WTC11 (cell line): Measurements from ENCODE around the gene DKK3.

ENCODE experiments used
- IRF2 ChIP-seq: sonication (generic); formaldehyde crosslinking; IDR thresholded peaks from 2 replicates; pipeline ENCODE4 v1.8.0; 2022; ENCODE audit warnings: low read depth, missing genetic modification reagents, borderline replicate concordance
- NR2C2 ChIP-seq: sonication (generic); formaldehyde crosslinking; IDR thresholded peaks from 2 replicates; pipeline ENCODE4 v1.8.0; 2022; ENCODE audit warnings: mild to moderate bottlenecking, missing genetic modification reagents
- TEAD4 ChIP-seq: sonication (generic); formaldehyde crosslinking; IDR thresholded peaks from 2 replicates; pipeline ENCODE4 v1.8.0; 2022; ENCODE audit warnings: mild to moderate bottlenecking, missing genetic modification reagents
- TF ChIP-seq, protein P1 (sequence below): fragments of 200-600 bp; IDR thresholded peaks from 2 replicates; pipeline ENCODE4 v1.8.0; 2022; ENCODE audit warnings: antibody characterized with exemption
- TF ChIP-seq, protein P2 (sequence below): sonication (generic); formaldehyde crosslinking; IDR thresholded peaks from 2 replicates; pipeline ENCODE4 v1.8.1; 2023; ENCODE audit warnings: mild to moderate bottlenecking, missing genetic modification reagents
- TF ChIP-seq, protein P3 (sequence below): sonication (generic); formaldehyde crosslinking; IDR thresholded peaks from 2 replicates; pipeline ENCODE4 v1.8.0; 2022; ENCODE audit warnings: mild to moderate bottlenecking, missing genetic modification reagents
- TF ChIP-seq, protein P4 (sequence below): fragments of 250-450 bp; sonication (Bioruptor Pico); IDR thresholded peaks from 2 replicates; pipeline ENCODE4 v1.9.0; 2021; ENCODE audit warnings: moderate library complexity, mild to moderate bottlenecking, inconsistent platforms, borderline replicate concordance

DNA sequence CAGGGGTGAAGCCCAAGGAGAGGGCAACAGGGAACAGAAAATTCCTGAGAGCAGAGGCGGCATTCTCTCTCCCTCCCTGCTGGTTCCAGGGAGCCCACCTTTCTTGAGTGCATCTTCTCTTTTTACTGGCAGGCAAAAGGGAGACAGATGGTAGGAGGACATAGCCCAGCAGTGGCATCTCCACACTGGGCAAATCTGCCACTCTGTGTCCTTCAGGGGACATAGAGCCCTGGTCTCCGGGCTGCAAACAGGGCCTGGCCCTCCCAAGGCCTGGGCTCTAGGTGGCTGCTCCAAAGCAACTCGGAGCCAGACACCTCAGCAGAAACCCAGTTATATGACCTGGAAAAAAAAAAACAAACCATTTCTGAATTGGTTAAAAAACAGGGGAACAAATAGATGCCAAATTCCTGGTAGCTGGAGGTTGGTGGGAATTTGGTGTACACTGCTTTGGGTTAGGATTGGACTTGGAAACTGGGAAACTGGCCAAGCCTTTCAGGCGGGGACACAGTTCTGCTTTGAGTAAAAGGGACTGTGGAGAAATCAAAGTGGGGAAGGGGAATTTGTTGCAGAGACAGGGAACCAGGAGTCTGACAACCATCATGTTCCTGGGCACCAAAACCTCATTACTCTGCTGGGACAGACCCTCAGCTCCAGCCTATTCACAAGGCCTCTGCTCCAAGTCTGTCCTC is 23.6 kb upstream of the DKK3 start:
- TF ChIP-seq NR2C2 (CRISPR knock-in tag) = no peak
- no peak for TF ChIP-seq IRF2 (CRISPR knock-in tag)
- TF ChIP-seq, protein P1, sequence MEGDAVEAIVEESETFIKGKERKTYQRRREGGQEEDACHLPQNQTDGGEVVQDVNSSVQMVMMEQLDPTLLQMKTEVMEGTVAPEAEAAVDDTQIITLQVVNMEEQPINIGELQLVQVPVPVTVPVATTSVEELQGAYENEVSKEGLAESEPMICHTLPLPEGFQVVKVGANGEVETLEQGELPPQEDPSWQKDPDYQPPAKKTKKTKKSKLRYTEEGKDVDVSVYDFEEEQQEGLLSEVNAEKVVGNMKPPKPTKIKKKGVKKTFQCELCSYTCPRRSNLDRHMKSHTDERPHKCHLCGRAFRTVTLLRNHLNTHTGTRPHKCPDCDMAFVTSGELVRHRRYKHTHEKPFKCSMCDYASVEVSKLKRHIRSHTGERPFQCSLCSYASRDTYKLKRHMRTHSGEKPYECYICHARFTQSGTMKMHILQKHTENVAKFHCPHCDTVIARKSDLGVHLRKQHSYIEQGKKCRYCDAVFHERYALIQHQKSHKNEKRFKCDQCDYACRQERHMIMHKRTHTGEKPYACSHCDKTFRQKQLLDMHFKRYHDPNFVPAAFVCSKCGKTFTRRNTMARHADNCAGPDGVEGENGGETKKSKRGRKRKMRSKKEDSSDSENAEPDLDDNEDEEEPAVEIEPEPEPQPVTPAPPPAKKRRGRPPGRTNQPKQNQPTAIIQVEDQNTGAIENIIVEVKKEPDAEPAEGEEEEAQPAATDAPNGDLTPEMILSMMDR = no peak
- TF ChIP-seq TEAD4 (CRISPR knock-in tag) = no peak
- TF ChIP-seq, protein P2, sequence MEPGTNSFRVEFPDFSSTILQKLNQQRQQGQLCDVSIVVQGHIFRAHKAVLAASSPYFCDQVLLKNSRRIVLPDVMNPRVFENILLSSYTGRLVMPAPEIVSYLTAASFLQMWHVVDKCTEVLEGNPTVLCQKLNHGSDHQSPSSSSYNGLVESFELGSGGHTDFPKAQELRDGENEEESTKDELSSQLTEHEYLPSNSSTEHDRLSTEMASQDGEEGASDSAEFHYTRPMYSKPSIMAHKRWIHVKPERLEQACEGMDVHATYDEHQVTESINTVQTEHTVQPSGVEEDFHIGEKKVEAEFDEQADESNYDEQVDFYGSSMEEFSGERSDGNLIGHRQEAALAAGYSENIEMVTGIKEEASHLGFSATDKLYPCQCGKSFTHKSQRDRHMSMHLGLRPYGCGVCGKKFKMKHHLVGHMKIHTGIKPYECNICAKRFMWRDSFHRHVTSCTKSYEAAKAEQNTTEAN (CRISPR knock-in tag) = no peak
- TF ChIP-seq, protein P3, sequence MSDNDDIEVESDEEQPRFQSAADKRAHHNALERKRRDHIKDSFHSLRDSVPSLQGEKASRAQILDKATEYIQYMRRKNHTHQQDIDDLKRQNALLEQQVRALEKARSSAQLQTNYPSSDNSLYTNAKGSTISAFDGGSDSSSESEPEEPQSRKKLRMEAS (CRISPR knock-in tag) = no peak
- TF ChIP-seq, protein P4, sequence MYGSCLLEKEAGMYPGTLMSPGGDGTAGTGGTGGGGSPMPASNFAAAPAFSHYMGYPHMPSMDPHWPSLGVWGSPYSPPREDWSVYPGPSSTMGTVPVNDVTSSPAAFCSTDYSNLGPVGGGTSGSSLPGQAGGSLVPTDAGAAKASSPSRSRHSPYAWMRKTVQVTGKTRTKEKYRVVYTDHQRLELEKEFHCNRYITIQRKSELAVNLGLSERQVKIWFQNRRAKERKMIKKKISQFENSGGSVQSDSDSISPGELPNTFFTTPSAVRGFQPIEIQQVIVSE (CRISPR knock-in tag) = no peak
